OCI-LY7 (cell line): ENCODE measurements around the gene EHMT2.

Experiments
- EZH2phosphoT487 ChIP-seq: fragments of 200-600 bp; sonication (generic); IDR thresholded peaks from 2 replicates; pipeline ENCODE4 v1.6.1; 2018; ENCODE audit warnings: low read depth, borderline replicate concordance, mild to moderate bottlenecking, mixed run types, antibody characterized with exemption, low read length, moderate library complexity, mixed read lengths
- TF ChIP-seq, protein P1 (sequence below): fragments of 200-600 bp; sonication (generic); conservative IDR thresholded peaks from 2 replicates; pipeline ENCODE4 v1.5.1; 2014; ENCODE audit warnings: mild to moderate bottlenecking, antibody characterized with exemption, low read length, moderate library complexity, mixed read lengths

DNA sequence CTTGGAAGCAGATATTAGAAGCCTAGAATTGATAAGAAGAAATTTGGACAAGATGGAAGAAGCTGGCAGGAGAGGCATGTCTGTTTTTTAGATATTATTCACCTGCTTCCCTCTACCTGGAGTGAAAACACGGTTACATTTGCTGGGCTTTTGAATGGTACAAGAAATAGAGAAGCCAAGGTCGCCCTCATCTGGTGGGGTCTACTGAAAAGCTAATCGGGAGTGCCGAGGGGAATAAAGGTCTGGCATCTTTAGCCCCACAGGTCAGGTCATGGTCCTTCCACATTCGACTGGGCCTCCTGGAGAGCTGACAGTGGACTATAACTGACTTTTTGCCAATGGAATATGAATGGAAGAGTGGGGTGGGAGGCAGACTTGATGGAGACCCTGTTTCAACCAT lies 25.4 kb upstream of the EHMT2 start:
- TF ChIP-seq, protein P1, sequence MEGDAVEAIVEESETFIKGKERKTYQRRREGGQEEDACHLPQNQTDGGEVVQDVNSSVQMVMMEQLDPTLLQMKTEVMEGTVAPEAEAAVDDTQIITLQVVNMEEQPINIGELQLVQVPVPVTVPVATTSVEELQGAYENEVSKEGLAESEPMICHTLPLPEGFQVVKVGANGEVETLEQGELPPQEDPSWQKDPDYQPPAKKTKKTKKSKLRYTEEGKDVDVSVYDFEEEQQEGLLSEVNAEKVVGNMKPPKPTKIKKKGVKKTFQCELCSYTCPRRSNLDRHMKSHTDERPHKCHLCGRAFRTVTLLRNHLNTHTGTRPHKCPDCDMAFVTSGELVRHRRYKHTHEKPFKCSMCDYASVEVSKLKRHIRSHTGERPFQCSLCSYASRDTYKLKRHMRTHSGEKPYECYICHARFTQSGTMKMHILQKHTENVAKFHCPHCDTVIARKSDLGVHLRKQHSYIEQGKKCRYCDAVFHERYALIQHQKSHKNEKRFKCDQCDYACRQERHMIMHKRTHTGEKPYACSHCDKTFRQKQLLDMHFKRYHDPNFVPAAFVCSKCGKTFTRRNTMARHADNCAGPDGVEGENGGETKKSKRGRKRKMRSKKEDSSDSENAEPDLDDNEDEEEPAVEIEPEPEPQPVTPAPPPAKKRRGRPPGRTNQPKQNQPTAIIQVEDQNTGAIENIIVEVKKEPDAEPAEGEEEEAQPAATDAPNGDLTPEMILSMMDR, result peak; percentile 76
- no peak for TF ChIP-seq EZH2phosphoT487
